Upper lobe of left lung (tissue), 4 donors: ENCODE measurements around the gene ARV1.

Experiments
- CTCF ChIP-seq, 6 experiments: fragments of 450-650 bp in 4 of 6; fragments of 200-600 bp in 2 of 6; sonication (generic) in 2 of 6; IDR thresholded peaks; one replicate each; pipeline ENCODE4 v1.5.1; 2016 to 2019; ENCODE audit warnings: antibody characterized with exemption in 6 of 6
- POLR2AphosphoS5 ChIP-seq, 2 donors: sonication (generic); formaldehyde crosslinking; IDR thresholded peaks; one replicate each; pipeline ENCODE4 v1.5.1; 2017; ENCODE audit warnings: antibody characterized with exemption in 2 of 2

- no peak for TF ChIP-seq CTCF (IDR thresholded peaks at IDR 0.05)
- TF ChIP-seq POLR2AphosphoS5 (IDR thresholded peaks at IDR 0.05), result no peak
Observed at GRCh38 chr1:230970432-230970831, 8.5 kb upstream of the ARV1 start.
